HG03064 (cell line): ENCODE results near the gene RUBCNL.
"Not testable (repeated sequence)": the region's sequence is repeated elsewhere in the genome, so short reads cannot be mapped to it uniquely, and the experiment has no call there.

Experiments
- ATAC-seq: cut with Tn5 transposase; IDR thresholded peaks from one replicate; pipeline ENCODE4 v1.9.1; 2021; ENCODE audit warnings: low read depth; ENCODE audit not compliant: unreplicated experiment

Gene RUBCNL

GRCh38 chr13:46387064-46387851 is at the start of gene RUBCNL:
RUBCNL (minus strand) TSS chr13:46387252; CDS start chr13:46372475, 14,777 bp downstream.
- ATAC-seq: no peak

- not testable (repeated sequence) for ATAC-seq
Measured at GRCh38 chr13:46429558-46429957, 42.5 kb upstream of the RUBCNL start.

- no peak for ATAC-seq
Measured at GRCh38 chr13:46405457-46405856, 18.4 kb upstream of the RUBCNL start.

GRCh38 chr13:46404733-46405100 is 17.7 kb upstream of the RUBCNL start:
- no peak for ATAC-seq

- ATAC-seq: no peak
Measured at GRCh38 chr13:46403851-46404732, 17.0 kb upstream of the RUBCNL start.

- no peak for ATAC-seq
Measured at GRCh38 chr13:46402178-46402577, 15.1 kb upstream of the RUBCNL start.

GRCh38 chr13:46401432-46401831 is 14.4 kb upstream of the RUBCNL start:
- no peak for ATAC-seq

GRCh38 chr13:46396341-46396740 is 9.3 kb upstream of the RUBCNL start:
- no peak for ATAC-seq

GRCh38 chr13:46392967-46393366 is 5.9 kb upstream of the RUBCNL start:
- ATAC-seq: no peak

GRCh38 chr13:46389457-46390451 is 2.7 kb upstream of the RUBCNL start:
- ATAC-seq: peak; percentile 67

- no peak for ATAC-seq
Measured at GRCh38 chr13:46388846-46389245, 1.8 kb upstream of the RUBCNL start.

- ATAC-seq: no peak
Measured at GRCh38 chr13:46388308-46388707, 1.3 kb upstream of the RUBCNL start.

- ATAC-seq: no peak
Measured at GRCh38 chr13:46386392-46387063, 524 bp downstream of the RUBCNL start.

GRCh38 chr13:46385946-46386345 is 1.1 kb downstream of the RUBCNL start:
- no peak for ATAC-seq

- no peak for ATAC-seq
Measured at GRCh38 chr13:46383383-46383782, 3.7 kb downstream of the RUBCNL start.

GRCh38 chr13:46382224-46382623 is 4.8 kb downstream of the RUBCNL start:
- peak; percentile 39 for ATAC-seq

- ATAC-seq: no peak
Measured at GRCh38 chr13:46380242-46380641, 6.8 kb downstream of the RUBCNL start.

GRCh38 chr13:46379611-46380010 is 7.4 kb downstream of the RUBCNL start:
- no peak for ATAC-seq

GRCh38 chr13:46378411-46378810 is 8.6 kb downstream of the RUBCNL start:
- ATAC-seq: no peak

GRCh38 chr13:46377554-46377953 is 9.5 kb downstream of the RUBCNL start:
- ATAC-seq: peak; percentile 35
